Measurements from ENCODE around the gene HIPK2. TPM values are rescaled to one million over a fixed set of nuclear protein-coding genes. Genes with fewer than 3 reads are reported as not detected.

The HIPK2 gene
- polyA plus RNA-seq, 1 donor (not counting 4 experiments of a cell fraction or from before 2014, with no cell fraction given), result 5.8 TPM

GRCh38 chr7:139758388-139758787 lies 19.4 kb downstream of the HIPK2 start:
- TF ChIP-seq CTCF (optimal IDR thresholded peaks at IDR 0.05 in 1 of 3, IDR thresholded peaks at IDR 0.05 in 1 of 3, conservative IDR thresholded peaks at IDR 0.05 in 1 of 3; ENCODE audit: extremely low read depth in 1 of 3, insufficient read depth in 2 of 3, low read length in 3 of 3), result no peak
- TF ChIP-seq EZH2 (IDR thresholded peaks at IDR 0.05; ENCODE audit: low read length), result no peak
- H3K9me1 ChIP-seq (ENCODE audit: control insufficient read depth, extremely low read depth, insufficient read depth, low read length), result no peaks in the 10 kb centered on the region
- DNase-seq (ENCODE audit: low read depth, low spot score) (no peak), FAIRE-seq (no peak)
- no peak overlapping the region for H3K4me2 ChIP-seq (ENCODE audit: control insufficient read depth, extremely low read depth, insufficient read depth, low read depth, low read length)
- no peaks in the 10 kb centered on the region for H3K9me3 ChIP-seq (ENCODE audit: control insufficient read depth, low read depth, low read length)
- peaks cover 8% of the 10 kb centered on the region for H3K4me1 ChIP-seq (ENCODE audit: control insufficient read depth, extremely low read depth, insufficient read depth, low read length)
- H3K27ac ChIP-seq (ENCODE audit: control insufficient read depth, insufficient read depth, low read length), result no peak overlapping the region
- peaks cover 78% of the 10 kb centered on the region for H3K79me2 ChIP-seq (ENCODE audit: control insufficient read depth, insufficient read depth, low read length)
- H3K9ac ChIP-seq (ENCODE audit: control insufficient read depth, extremely low read depth, insufficient read depth, low read length), result no peak overlapping the region
- no peak overlapping the region for H3K4me3 ChIP-seq (ENCODE audit: control insufficient read depth in 2 of 3, extremely low read depth in 1 of 3, insufficient read depth in 2 of 3, low read depth in 1 of 3, low read length in 3 of 3)
- H4K20me1 ChIP-seq (ENCODE audit: control insufficient read depth, extremely low read depth, insufficient read depth, low read length), result no peaks in the 10 kb centered on the region
- dilution Hi-C loops (cut with MboI; ENCODE audit: extremely low pct_ligation_motif_present, low sequenced_read_pairs), result no loop called here
- H3K36me3 ChIP-seq (ENCODE audit: control insufficient read depth in 2 of 2, extremely low read depth in 1 of 2, insufficient read depth in 2 of 2, low read length in 2 of 2), result peaks cover 0 to 3% of the 10 kb centered on the region in 2 experiments
- no peaks in the 10 kb centered on the region for H3K27me3 ChIP-seq (ENCODE audit: control insufficient read depth, extremely low read depth, insufficient read depth, low read length)
- no peak overlapping the region for H2AFZ ChIP-seq (ENCODE audit: control insufficient read depth, low read length)

- Histone ChIP-seq H3K4me3 (ENCODE audit: control insufficient read depth in 2 of 3, extremely low read depth in 1 of 3, insufficient read depth in 2 of 3, low read depth in 1 of 3, low read length in 3 of 3) (no peak overlapping the region), H4K20me1 (ENCODE audit: control insufficient read depth, extremely low read depth, insufficient read depth, low read length) (no peaks in the 10 kb centered on the region), H3K4me2 (ENCODE audit: control insufficient read depth, extremely low read depth, insufficient read depth, low read depth, low read length) (no peak overlapping the region), H3K27ac (ENCODE audit: control insufficient read depth, insufficient read depth, low read length) (no peak overlapping the region), H3K36me3 (ENCODE audit: control insufficient read depth in 2 of 2, extremely low read depth in 1 of 2, insufficient read depth in 2 of 2, low read length in 2 of 2) (peaks cover 0 to 5% of the 10 kb centered on the region in 2 experiments), H3K4me1 (ENCODE audit: control insufficient read depth, extremely low read depth, insufficient read depth, low read length) (peaks cover 4% of the 10 kb centered on the region), H2AFZ (ENCODE audit: control insufficient read depth, low read length) (no peak overlapping the region), H3K79me2 (ENCODE audit: control insufficient read depth, insufficient read depth, low read length) (peaks cover 77% of the 10 kb centered on the region), H3K27me3 (ENCODE audit: control insufficient read depth, extremely low read depth, insufficient read depth, low read length) (no peaks in the 10 kb centered on the region), H3K9me3 (ENCODE audit: control insufficient read depth, low read depth, low read length) (no peaks in the 10 kb centered on the region), H3K9ac (ENCODE audit: control insufficient read depth, extremely low read depth, insufficient read depth, low read length) (no peak overlapping the region), H3K9me1 (ENCODE audit: control insufficient read depth, extremely low read depth, insufficient read depth, low read length) (no peaks in the 10 kb centered on the region)
- TF ChIP-seq CTCF (optimal IDR thresholded peaks at IDR 0.05 in 1 of 3, IDR thresholded peaks at IDR 0.05 in 1 of 3, conservative IDR thresholded peaks at IDR 0.05 in 1 of 3; ENCODE audit: extremely low read depth in 1 of 3, insufficient read depth in 2 of 3, low read length in 3 of 3) (no peak), EZH2 (IDR thresholded peaks at IDR 0.05; ENCODE audit: low read length) (no peak)
- DNase-seq (ENCODE audit: low read depth, low spot score) (no peak), FAIRE-seq (no peak)
- dilution Hi-C loops (cut with MboI; ENCODE audit: extremely low pct_ligation_motif_present, low sequenced_read_pairs), result no loop called here
These were observed 19.8 kb downstream of the HIPK2 start for GRCh38 chr7:139757968-139758367.
